ENCODE results near the gene RALGAPA2.

RALGAPA2 gene

GRCh38 chr20:20425823-20426654 lies 286.4 kb downstream of the RALGAPA2 start:
- DNase-seq: no peak

GRCh38 chr20:20423117-20423516 lies 289.3 kb downstream of the RALGAPA2 start:
- DNase-seq: no peak

- no peak for DNase-seq
Measured at GRCh38 chr20:20417876-20418676, 294.4 kb downstream of the RALGAPA2 start.

- DNase-seq: no peak
Measured at GRCh38 chr20:20415321-20415720, 297.1 kb downstream of the RALGAPA2 start.

- no peak for DNase-seq
Measured at GRCh38 chr20:20414640-20415220, 297.7 kb downstream of the RALGAPA2 start.

- no peak for DNase-seq
Measured at GRCh38 chr20:20413810-20414281, 298.6 kb downstream of the RALGAPA2 start.

GRCh38 chr20:20412750-20413149 lies 299.7 kb downstream of the RALGAPA2 start:
- no peak for DNase-seq

- DNase-seq: no peak
Measured at GRCh38 chr20:20411836-20412235, 300.6 kb downstream of the RALGAPA2 start.

GRCh38 chr20:20411402-20411801 lies 301.0 kb downstream of the RALGAPA2 start:
- peak; percentile 70 for DNase-seq

GRCh38 chr20:20410678-20411077 lies 301.8 kb downstream of the RALGAPA2 start:
- DNase-seq: peak; percentile 94

- DNase-seq: no peak
Measured at GRCh38 chr20:20409331-20409730, 303.1 kb downstream of the RALGAPA2 start.

- peak; percentile 68 for DNase-seq
Measured at GRCh38 chr20:20407891-20408805, 304.3 kb downstream of the RALGAPA2 start.

GRCh38 chr20:20406306-20406705 lies 306.1 kb downstream of the RALGAPA2 start:
- no peak for DNase-seq

- no peak for DNase-seq
Measured at GRCh38 chr20:20405623-20406022, 306.8 kb downstream of the RALGAPA2 start.

- no peak for DNase-seq
Measured at GRCh38 chr20:20404633-20405032, 307.8 kb downstream of the RALGAPA2 start.

GRCh38 chr20:20401991-20402390 lies 310.5 kb downstream of the RALGAPA2 start:
- DNase-seq: no peak

- no peak for DNase-seq
Measured at GRCh38 chr20:20399531-20400500, 312.6 kb downstream of the RALGAPA2 start.

GRCh38 chr20:20398123-20398522 lies 314.3 kb downstream of the RALGAPA2 start:
- no peak for DNase-seq

- no peak for DNase-seq
Measured at GRCh38 chr20:20396794-20397193, 315.6 kb downstream of the RALGAPA2 start.

GRCh38 chr20:20395903-20396568 lies 316.4 kb downstream of the RALGAPA2 start:
- no peak for DNase-seq

- no peak for DNase-seq
Measured at GRCh38 chr20:20395087-20395486, 317.4 kb downstream of the RALGAPA2 start.
